ENCODE measurements around the gene RERG. TPM values are rescaled to one million over a fixed set of nuclear protein-coding genes. Genes with fewer than 3 reads are reported as not detected.

RERG gene
- total and polyA plus RNA-seq, 2 experiments from 2014 or later = 1.1 to 1.5 TPM

DNA sequence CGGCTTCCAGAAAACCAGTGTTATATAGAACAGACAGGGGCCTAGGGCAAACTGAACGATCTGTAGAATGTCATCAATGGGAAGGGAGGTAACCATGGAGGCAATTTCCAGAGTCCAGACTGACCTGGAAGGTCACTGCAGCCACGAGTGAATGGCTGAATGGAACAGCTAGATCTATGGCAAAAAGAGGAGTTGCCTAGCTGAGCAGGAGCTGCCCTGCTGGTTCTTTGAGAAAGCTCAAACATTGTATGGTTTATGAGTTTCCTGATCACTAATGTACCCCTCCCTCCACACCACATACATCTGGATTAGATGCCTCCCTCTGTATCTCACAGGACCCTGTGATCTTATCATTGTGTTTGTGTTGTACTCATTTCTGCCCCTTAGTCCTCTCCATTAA lies 1.0 kb upstream of the RERG start (continued):
- no peak for TF ChIP-seq ZNF331 (CRISPR knock-in tag; IDR thresholded peaks at IDR 0.05; ENCODE audit: low read depth)
- TF ChIP-seq CREB1 (CRISPR knock-in tag; IDR thresholded peaks at IDR 0.05; ENCODE audit: low read depth) = no peak
- TF ChIP-seq STAT1 (IDR thresholded peaks at IDR 0.05; ENCODE audit: unreplicated experiment) = no peak
- no peak for TF ChIP-seq EZH2 (IDR thresholded peaks at IDR 0.05; ENCODE audit: low read depth, unreplicated experiment)
- TF ChIP-seq JUNB (IDR thresholded peaks at IDR 0.05; ENCODE audit: unreplicated experiment) = no peak

DNA sequence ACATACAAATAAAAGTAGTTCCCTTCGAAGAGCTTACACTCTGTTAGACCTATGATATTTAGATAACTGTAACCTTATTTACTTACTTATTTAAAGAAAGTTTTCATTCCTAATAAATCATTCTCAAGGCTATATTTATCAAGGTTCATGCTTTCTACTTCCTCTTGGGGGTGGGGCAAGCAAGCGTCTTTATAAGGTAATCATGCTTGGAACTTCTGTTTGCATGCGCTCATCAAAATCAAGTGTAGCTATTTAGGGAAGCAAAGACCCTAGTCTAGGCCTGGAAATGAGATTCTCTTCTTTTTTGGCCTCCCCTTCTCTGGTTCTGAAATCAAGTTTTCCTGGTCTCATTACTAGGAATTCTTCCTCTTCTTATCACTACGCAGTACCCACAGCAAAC lies 766 bp downstream of the RERG start:
- Histone ChIP-seq H2AFZ (peak overlapping the region; percentile 95; the same call in 1 of the 2 replicates), H3K9me2 (ENCODE audit: insufficient read depth) (no peaks in the 10 kb centered on the region), H3K27ac (ENCODE audit: low read depth) (no peak overlapping the region), H3K4me2 (peak overlapping the region; percentile 79), H3K4me3 (peak overlapping the region; percentile 62), H3K79me2 (replicated peaks; ENCODE audit: insufficient read depth) (no peaks in the 10 kb centered on the region), H3K4me1 (ENCODE audit: insufficient read depth) (peaks cover 17% of the 10 kb centered on the region), H3K27me3 (ENCODE audit: insufficient read depth) (peaks cover 23% of the 10 kb centered on the region), H4K20me1 (replicated peaks; ENCODE audit: insufficient read depth) (no peaks in the 10 kb centered on the region), H3K36me3 (ENCODE audit: insufficient read depth) (no peaks in the 10 kb centered on the region), H3F3A (replicated peaks; ENCODE audit: low read depth) (no peaks in the 10 kb centered on the region)
- Mint-ChIP-seq H3K36me3 (ENCODE audit: low read depth) (no peaks in the 10 kb centered on the region), H3K4me3 (peak overlapping the region; percentile 75), H3K9me3 (no peaks in the 10 kb centered on the region), H3K4me1 (peaks cover 8% of the 10 kb centered on the region), H3K27ac (no peak overlapping the region), H3K27me3 (ENCODE audit: insufficient read depth, low read depth, poor library complexity) (peaks cover 3% of the 10 kb centered on the region)
- TF ChIP-seq ZNF331 (CRISPR knock-in tag; IDR thresholded peaks at IDR 0.05; ENCODE audit: low read depth) = no peak
- TF ChIP-seq CREB1 (CRISPR knock-in tag; IDR thresholded peaks at IDR 0.05; ENCODE audit: low read depth) = no peak
- TF ChIP-seq, protein P1, sequence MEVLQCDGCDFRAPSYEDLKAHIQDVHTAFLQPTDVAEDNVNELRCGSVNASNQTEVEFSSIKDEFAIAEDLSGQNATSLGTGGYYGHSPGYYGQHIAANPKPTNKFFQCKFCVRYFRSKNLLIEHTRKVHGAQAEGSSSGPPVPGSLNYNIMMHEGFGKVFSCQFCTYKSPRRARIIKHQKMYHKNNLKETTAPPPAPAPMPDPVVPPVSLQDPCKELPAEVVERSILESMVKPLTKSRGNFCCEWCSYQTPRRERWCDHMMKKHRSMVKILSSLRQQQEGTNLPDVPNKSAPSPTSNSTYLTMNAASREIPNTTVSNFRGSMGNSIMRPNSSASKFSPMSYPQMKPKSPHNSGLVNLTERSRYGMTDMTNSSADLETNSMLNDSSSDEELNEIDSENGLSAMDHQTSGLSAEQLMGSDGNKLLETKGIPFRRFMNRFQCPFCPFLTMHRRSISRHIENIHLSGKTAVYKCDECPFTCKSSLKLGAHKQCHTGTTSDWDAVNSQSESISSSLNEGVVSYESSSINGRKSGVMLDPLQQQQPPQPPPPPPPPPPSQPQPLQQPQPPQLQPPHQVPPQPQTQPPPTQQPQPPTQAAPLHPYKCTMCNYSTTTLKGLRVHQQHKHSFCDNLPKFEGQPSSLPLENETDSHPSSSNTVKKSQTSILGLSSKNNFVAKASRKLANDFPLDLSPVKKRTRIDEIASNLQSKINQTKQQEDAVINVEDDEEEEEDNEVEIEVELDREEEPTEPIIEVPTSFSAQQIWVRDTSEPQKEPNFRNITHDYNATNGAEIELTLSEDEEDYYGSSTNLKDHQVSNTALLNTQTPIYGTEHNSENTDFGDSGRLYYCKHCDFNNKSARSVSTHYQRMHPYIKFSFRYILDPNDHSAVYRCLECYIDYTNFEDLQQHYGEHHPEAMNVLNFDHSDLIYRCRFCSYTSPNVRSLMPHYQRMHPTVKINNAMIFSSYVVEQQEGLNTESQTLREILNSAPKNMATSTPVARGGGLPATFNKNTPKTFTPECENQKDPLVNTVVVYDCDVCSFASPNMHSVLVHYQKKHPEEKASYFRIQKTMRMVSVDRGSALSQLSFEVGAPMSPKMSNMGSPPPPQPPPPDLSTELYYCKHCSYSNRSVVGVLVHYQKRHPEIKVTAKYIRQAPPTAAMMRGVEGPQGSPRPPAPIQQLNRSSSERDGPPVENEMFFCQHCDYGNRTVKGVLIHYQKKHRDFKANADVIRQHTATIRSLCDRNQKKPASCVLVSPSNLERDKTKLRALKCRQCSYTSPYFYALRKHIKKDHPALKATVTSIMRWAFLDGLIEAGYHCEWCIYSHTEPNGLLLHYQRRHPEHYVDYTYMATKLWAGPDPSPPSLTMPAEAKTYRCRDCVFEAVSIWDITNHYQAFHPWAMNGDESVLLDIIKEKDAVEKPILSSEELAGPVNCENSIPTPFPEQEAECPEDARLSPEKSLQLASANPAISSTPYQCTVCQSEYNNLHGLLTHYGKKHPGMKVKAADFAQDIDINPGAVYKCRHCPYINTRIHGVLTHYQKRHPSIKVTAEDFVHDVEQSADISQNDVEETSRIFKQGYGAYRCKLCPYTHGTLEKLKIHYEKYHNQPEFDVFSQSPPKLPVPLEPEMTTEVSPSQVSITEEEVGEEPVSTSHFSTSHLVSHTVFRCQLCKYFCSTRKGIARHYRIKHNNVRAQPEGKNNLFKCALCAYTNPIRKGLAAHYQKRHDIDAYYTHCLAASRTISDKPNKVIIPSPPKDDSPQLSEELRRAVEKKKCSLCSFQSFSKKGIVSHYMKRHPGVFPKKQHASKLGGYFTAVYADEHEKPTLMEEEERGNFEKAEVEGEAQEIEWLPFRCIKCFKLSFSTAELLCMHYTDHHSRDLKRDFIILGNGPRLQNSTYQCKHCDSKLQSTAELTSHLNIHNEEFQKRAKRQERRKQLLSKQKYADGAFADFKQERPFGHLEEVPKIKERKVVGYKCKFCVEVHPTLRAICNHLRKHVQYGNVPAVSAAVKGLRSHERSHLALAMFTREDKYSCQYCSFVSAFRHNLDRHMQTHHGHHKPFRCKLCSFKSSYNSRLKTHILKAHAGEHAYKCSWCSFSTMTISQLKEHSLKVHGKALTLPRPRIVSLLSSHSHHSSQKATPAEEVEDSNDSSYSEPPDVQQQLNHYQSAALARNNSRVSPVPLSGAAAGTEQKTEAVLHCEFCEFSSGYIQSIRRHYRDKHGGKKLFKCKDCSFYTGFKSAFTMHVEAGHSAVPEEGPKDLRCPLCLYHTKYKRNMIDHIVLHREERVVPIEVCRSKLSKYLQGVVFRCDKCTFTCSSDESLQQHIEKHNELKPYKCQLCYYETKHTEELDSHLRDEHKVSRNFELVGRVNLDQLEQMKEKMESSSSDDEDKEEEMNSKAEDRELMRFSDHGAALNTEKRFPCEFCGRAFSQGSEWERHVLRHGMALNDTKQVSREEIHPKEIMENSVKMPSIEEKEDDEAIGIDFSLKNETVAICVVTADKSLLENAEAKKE (CRISPR knock-in tag; IDR thresholded peaks at IDR 0.05) = no peak
- no peak for TF ChIP-seq ZNF114 (CRISPR knock-in tag; IDR thresholded peaks at IDR 0.05)
- TF ChIP-seq, protein P2, sequence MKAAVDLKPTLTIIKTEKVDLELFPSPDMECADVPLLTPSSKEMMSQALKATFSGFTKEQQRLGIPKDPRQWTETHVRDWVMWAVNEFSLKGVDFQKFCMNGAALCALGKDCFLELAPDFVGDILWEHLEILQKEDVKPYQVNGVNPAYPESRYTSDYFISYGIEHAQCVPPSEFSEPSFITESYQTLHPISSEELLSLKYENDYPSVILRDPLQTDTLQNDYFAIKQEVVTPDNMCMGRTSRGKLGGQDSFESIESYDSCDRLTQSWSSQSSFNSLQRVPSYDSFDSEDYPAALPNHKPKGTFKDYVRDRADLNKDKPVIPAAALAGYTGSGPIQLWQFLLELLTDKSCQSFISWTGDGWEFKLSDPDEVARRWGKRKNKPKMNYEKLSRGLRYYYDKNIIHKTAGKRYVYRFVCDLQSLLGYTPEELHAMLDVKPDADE (IDR thresholded peaks at IDR 0.05) = no peak
- no peak for TF ChIP-seq POLR2AphosphoS5 (IDR thresholded peaks at IDR 0.05; ENCODE audit: low read depth)
- TF ChIP-seq, protein P3, sequence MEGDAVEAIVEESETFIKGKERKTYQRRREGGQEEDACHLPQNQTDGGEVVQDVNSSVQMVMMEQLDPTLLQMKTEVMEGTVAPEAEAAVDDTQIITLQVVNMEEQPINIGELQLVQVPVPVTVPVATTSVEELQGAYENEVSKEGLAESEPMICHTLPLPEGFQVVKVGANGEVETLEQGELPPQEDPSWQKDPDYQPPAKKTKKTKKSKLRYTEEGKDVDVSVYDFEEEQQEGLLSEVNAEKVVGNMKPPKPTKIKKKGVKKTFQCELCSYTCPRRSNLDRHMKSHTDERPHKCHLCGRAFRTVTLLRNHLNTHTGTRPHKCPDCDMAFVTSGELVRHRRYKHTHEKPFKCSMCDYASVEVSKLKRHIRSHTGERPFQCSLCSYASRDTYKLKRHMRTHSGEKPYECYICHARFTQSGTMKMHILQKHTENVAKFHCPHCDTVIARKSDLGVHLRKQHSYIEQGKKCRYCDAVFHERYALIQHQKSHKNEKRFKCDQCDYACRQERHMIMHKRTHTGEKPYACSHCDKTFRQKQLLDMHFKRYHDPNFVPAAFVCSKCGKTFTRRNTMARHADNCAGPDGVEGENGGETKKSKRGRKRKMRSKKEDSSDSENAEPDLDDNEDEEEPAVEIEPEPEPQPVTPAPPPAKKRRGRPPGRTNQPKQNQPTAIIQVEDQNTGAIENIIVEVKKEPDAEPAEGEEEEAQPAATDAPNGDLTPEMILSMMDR (conservative IDR thresholded peaks at IDR 0.05; ENCODE audit: low read depth in 2 of 2) = no peak
- no peak for TF ChIP-seq JUNB (IDR thresholded peaks at IDR 0.05; ENCODE audit: unreplicated experiment)
- TF ChIP-seq, protein P4, sequence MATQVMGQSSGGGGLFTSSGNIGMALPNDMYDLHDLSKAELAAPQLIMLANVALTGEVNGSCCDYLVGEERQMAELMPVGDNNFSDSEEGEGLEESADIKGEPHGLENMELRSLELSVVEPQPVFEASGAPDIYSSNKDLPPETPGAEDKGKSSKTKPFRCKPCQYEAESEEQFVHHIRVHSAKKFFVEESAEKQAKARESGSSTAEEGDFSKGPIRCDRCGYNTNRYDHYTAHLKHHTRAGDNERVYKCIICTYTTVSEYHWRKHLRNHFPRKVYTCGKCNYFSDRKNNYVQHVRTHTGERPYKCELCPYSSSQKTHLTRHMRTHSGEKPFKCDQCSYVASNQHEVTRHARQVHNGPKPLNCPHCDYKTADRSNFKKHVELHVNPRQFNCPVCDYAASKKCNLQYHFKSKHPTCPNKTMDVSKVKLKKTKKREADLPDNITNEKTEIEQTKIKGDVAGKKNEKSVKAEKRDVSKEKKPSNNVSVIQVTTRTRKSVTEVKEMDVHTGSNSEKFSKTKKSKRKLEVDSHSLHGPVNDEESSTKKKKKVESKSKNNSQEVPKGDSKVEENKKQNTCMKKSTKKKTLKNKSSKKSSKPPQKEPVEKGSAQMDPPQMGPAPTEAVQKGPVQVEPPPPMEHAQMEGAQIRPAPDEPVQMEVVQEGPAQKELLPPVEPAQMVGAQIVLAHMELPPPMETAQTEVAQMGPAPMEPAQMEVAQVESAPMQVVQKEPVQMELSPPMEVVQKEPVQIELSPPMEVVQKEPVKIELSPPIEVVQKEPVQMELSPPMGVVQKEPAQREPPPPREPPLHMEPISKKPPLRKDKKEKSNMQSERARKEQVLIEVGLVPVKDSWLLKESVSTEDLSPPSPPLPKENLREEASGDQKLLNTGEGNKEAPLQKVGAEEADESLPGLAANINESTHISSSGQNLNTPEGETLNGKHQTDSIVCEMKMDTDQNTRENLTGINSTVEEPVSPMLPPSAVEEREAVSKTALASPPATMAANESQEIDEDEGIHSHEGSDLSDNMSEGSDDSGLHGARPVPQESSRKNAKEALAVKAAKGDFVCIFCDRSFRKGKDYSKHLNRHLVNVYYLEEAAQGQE (IDR thresholded peaks at IDR 0.05; ENCODE audit: unreplicated experiment) = no peak
- no peak for TF ChIP-seq EZH2phosphoT487 (IDR thresholded peaks at IDR 0.05; ENCODE audit: unreplicated experiment)
- TF ChIP-seq STAT1 (IDR thresholded peaks at IDR 0.05; ENCODE audit: unreplicated experiment) = no peak
- no peak for TF ChIP-seq NANOG (IDR thresholded peaks at IDR 0.05; ENCODE audit: borderline replicate concordance)
- no peak for TF ChIP-seq EZH2 (IDR thresholded peaks at IDR 0.05; ENCODE audit: low read depth, unreplicated experiment)
- ATAC-seq (no peak), DNase-seq (ENCODE audit: low spot score) (no peak)
